H9 (cell line): ENCODE data around the gene CCDC127. TPM values are rescaled to one million over a fixed set of nuclear protein-coding genes. Genes with fewer than 3 reads are reported as not detected.

Experiments
- DNase-seq: peaks from one replicate; pipeline ENCODE4 v3.0.0-alpha.2; 2017
- H2AFZ ChIP-seq: one replicate; pipeline ENCODE4 v1.6.1; 2013; ENCODE audit warnings: mild to moderate bottlenecking, low read length, control low read depth, moderate library complexity
- H2AK5ac ChIP-seq: 2 replicates; pipeline ENCODE4 v1.6.1; 2013; ENCODE audit warnings: low read length, control low read depth, mixed read lengths; ENCODE audit not compliant: insufficient read length
- H2BK120ac ChIP-seq: one replicate; pipeline ENCODE4 v1.6.1; 2013; ENCODE audit warnings: low read depth, mild to moderate bottlenecking, low read length, control low read depth, inconsistent platforms; ENCODE audit not compliant: poor library complexity, severe bottlenecking
- H2BK12ac ChIP-seq: 2 replicates; pipeline ENCODE4 v1.6.1; 2013; ENCODE audit warnings: low read length, control low read depth, mixed read lengths, low read depth; ENCODE audit not compliant: insufficient read length
- H2BK15ac ChIP-seq: 2 replicates; pipeline ENCODE4 v1.6.1; 2013; ENCODE audit warnings: low read depth, low read length, control low read depth
- H2BK20ac ChIP-seq: one replicate; pipeline ENCODE4 v1.6.1; 2013; ENCODE audit warnings: low read depth, mild to moderate bottlenecking, low read length, control low read depth, inconsistent platforms; ENCODE audit not compliant: poor library complexity, severe bottlenecking
- H2BK5ac ChIP-seq: 2 replicates; pipeline ENCODE4 v1.6.1; 2013; ENCODE audit warnings: low read length, control low read depth, mixed read lengths; ENCODE audit not compliant: insufficient read length
- H3K14ac ChIP-seq: 2 replicates; pipeline ENCODE4 v1.6.1; 2013; ENCODE audit warnings: low read length, control low read depth; ENCODE audit not compliant: insufficient read depth
- H3K18ac ChIP-seq: 2 replicates; pipeline ENCODE4 v1.6.1; 2013; ENCODE audit warnings: low read depth, mild to moderate bottlenecking, mixed read lengths, low read length, control low read depth; ENCODE audit not compliant: insufficient read length
- H3K23ac ChIP-seq: 2 replicates; pipeline ENCODE4 v1.6.1; 2013; ENCODE audit warnings: low read length, control low read depth, mixed read lengths, low read depth; ENCODE audit not compliant: insufficient read length
- H3K23me2 ChIP-seq: 2 replicates; pipeline ENCODE4 v1.6.1; 2013; ENCODE audit warnings: low read depth, mild to moderate bottlenecking, mixed read lengths, low read length, control low read depth; ENCODE audit not compliant: insufficient read length, poor library complexity, severe bottlenecking
- H3K27ac ChIP-seq: 2 replicates; pipeline ENCODE4 v1.5.1; 2013; ENCODE audit warnings: low read length, control low read depth, mixed read lengths, low read depth; ENCODE audit not compliant: insufficient read length
- H3K27me3 ChIP-seq: 2 replicates; pipeline ENCODE4 v1.6.1; 2013; ENCODE audit warnings: low read length, control low read depth, inconsistent platforms; ENCODE audit not compliant: insufficient read depth
- H3K4ac ChIP-seq: 2 replicates; pipeline ENCODE4 v1.6.1; 2013; ENCODE audit warnings: low read depth, mild to moderate bottlenecking, control low read depth, inconsistent platforms, low read length, moderate library complexity
- H3K4me1 ChIP-seq: 2 replicates; pipeline ENCODE4 v1.6.1; 2013; ENCODE audit warnings: low read length, control low read depth, inconsistent platforms; ENCODE audit not compliant: insufficient read depth
- H3K4me2 ChIP-seq: 2 replicates; pipeline ENCODE4 v1.6.1; 2013; ENCODE audit warnings: low read length, control low read depth, mixed read lengths; ENCODE audit not compliant: insufficient read length, insufficient read depth
- H3K56ac ChIP-seq: 2 replicates; pipeline ENCODE4 v1.6.1; 2013; ENCODE audit warnings: low read depth, mild to moderate bottlenecking, mixed read lengths, low read length, control low read depth; ENCODE audit not compliant: insufficient read length
- H3K79me1 ChIP-seq: 2 replicates; pipeline ENCODE4 v1.6.1; 2013; ENCODE audit warnings: low read depth, mild to moderate bottlenecking, moderate library complexity, low read length, control low read depth, inconsistent platforms; ENCODE audit not compliant: insufficient read depth, poor library complexity, severe bottlenecking
- H3K79me2 ChIP-seq: 2 replicates; pipeline ENCODE4 v1.6.1; 2013; ENCODE audit warnings: low read length, control low read depth, inconsistent platforms; ENCODE audit not compliant: insufficient read depth
- H3K9ac ChIP-seq: 2 replicates; pipeline ENCODE4 v1.6.1; 2013; ENCODE audit warnings: low read length, control low read depth, mixed read lengths; ENCODE audit not compliant: insufficient read length; ENCODE audit errors: extremely low read depth
- H3K9me3 ChIP-seq: one replicate; pipeline ENCODE4 v1.6.1; 2013; ENCODE audit warnings: low read depth, low read length, inconsistent platforms; ENCODE audit not compliant: control insufficient read depth
- H3T11ph ChIP-seq: one replicate; pipeline ENCODE4 v1.6.1; 2013; ENCODE audit warnings: mild to moderate bottlenecking, low read length, control low read depth, inconsistent platforms
- H4K20me1 ChIP-seq: one replicate; pipeline ENCODE4 v1.6.1; 2013; ENCODE audit not compliant: control insufficient read depth, insufficient read length, insufficient read depth
- H4K5ac ChIP-seq: 2 replicates; pipeline ENCODE4 v1.6.1; 2013; ENCODE audit warnings: low read depth, mild to moderate bottlenecking, mixed read lengths, low read length, control low read depth; ENCODE audit not compliant: insufficient read length
- H4K8ac ChIP-seq: replicated peaks from 2 replicates; pipeline ENCODE4 v1.6.1; 2013; ENCODE audit warnings: low read length, control low read depth, mixed read lengths, low read depth; ENCODE audit not compliant: insufficient read length
- H4K91ac ChIP-seq: 2 replicates; pipeline ENCODE4 v1.6.1; 2013; ENCODE audit warnings: low read depth, mild to moderate bottlenecking, moderate library complexity, mixed read lengths, low read length, control low read depth; ENCODE audit not compliant: insufficient read length
- H3K27ac Mint-ChIP-seq, 3 experiments: 2 replicates in 2 of 3; 3 replicates in 1 of 3; pipeline ENCODE4 v1.8.0; 2020 to 2021; ENCODE audit warnings: mixed read lengths in 3 of 3, mild to moderate bottlenecking in 1 of 3, moderate library complexity in 1 of 3
- H3K27me3 Mint-ChIP-seq: 2 replicates; pipeline ENCODE4 v1.8.0; 2021; ENCODE audit warnings: low read depth, mild to moderate bottlenecking, moderate library complexity, mixed read lengths
- H3K36me3 Mint-ChIP-seq, 3 experiments: 2 replicates in 2 of 3; 3 replicates in 1 of 3; pipeline ENCODE4 v1.8.0; 2020 to 2021; ENCODE audit warnings: low read depth in 3 of 3, mixed read lengths in 3 of 3; ENCODE audit not compliant: insufficient read depth in 1 of 3
- H3K4me1 Mint-ChIP-seq, 2 experiments: 2 replicates each; pipeline ENCODE4 v1.8.0; 2020; ENCODE audit warnings: mixed read lengths in 2 of 2
- H3K4me3 Mint-ChIP-seq, 2 experiments: 2 replicates in 1 of 2; 3 replicates in 1 of 2; pipeline ENCODE4 v1.8.0; 2020 to 2021; ENCODE audit warnings: mild to moderate bottlenecking in 2 of 2, mixed read lengths in 2 of 2, moderate library complexity in 1 of 2
- H3K9me3 Mint-ChIP-seq, 2 experiments: 2 replicates in 1 of 2; 3 replicates in 1 of 2; pipeline ENCODE4 v1.8.0; 2020; ENCODE audit warnings: mild to moderate bottlenecking in 2 of 2, mixed read lengths in 2 of 2, moderate library complexity in 1 of 2
- CTCF ChIP-seq: fragments of 200-600 bp; sonication (generic); conservative IDR thresholded peaks from 3 replicates; pipeline ENCODE4 v1.8.0; 2021; ENCODE audit warnings: antibody characterized with exemption, mild to moderate bottlenecking
- total RNA-seq: library from RNA; stranded (reverse); gene quantifications from 2 replicates; pipeline ENCODE4 v1.2.1, GENCODE V29; 2021

Gene CCDC127
- total RNA-seq, 1 experiment from 2014 or later, result 9.0 TPM

- Histone ChIP-seq H3K4me1 (peaks cover 3% of the 10 kb centered on the region; the same call in 1 of the 2 replicates), H2BK12ac (no peak overlapping the region), H3K14ac (no peak overlapping the region), H4K91ac (no peak overlapping the region), H3K79me2 (peaks cover 6% of the 10 kb centered on the region), H2BK5ac (no peak overlapping the region), H4K5ac (no peak overlapping the region), H3K23me2 (no peaks in the 10 kb centered on the region), H4K8ac (no peak overlapping the region), H3K23ac (no peak overlapping the region), H2BK20ac (no peak overlapping the region), H3K79me1 (peaks cover 10% of the 10 kb centered on the region), H2AFZ (no peak overlapping the region), H3K9ac (no peak overlapping the region), H3K4me2 (no peak overlapping the region), H3T11ph (no peak overlapping the region), H3K4ac (no peak overlapping the region), H3K56ac (no peak overlapping the region), H2BK120ac (no peak overlapping the region), H3K9me3 (no peaks in the 10 kb centered on the region), H4K20me1 (no peaks in the 10 kb centered on the region), H3K27ac (no peak overlapping the region), H3K27me3 (no peaks in the 10 kb centered on the region), H2BK15ac (no peak overlapping the region), H3K18ac (no peak overlapping the region), H2AK5ac (no peak overlapping the region)
- Mint-ChIP-seq H3K9me3 (no peaks in the 10 kb centered on the region), H3K4me3 (no peak overlapping the region), H3K27ac (no peak overlapping the region), H3K27me3 (no peaks in the 10 kb centered on the region), H3K4me1 (peaks cover 17 to 26% of the 10 kb centered on the region in 2 experiments), H3K36me3 (peaks cover 4 to 31% (median 28%) of the 10 kb centered on the region in 3 experiments; a peak in 6 of 7 replicates)
- TF ChIP-seq CTCF, result no peak
- DNase-seq, result no peak
These were observed 13.5 kb downstream of the CCDC127 start for GRCh38 chr5:204462-204861.
